ENCODE results near the gene DTX3.
A peak's percentile ranks its signal among the peaks of the same experiment; 100 is the strongest.
"Not testable (repeated sequence)": the region's sequence is repeated elsewhere in the genome, so short reads cannot be mapped to it uniquely, and the experiment has no call there.

DTX3 gene

DNA sequence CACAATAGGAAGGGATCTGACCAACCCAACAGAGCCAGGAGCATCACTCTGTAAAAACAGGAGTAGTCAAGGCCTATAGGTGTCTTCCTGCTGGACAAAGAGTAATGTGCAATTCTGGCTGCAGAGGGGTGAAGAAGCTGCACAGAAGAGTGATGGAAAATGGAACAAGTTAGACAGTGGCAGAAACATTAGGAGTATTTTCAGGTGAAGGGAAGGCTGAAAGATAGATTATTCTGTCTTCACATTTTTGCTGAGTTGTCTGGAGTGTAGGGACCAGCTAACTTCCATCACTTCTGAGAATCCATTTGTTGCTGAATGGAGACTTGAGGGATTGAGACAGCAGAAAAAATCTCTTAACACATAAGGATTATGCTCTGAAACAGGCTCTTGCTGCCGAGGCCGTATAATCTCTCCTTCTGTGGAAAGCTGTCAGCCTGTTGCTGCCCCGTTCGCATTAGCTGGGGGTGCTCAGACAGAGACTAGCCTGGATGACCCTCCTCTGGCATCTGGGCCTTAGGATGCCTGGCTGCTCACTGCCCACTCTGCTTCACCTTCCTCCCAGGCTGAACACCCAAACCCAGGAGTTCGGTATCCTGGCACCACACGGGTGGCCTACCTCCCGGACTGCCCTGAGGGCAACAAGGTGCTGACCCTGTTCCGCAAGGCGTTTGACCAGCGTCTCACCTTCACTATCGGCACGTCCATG, 3.5 kb downstream of the DTX3 start:
- no peak for DNase-seq (ENCODE audit: low spot score)

GRCh38 chr12:57609101-57609780, 4.6 kb downstream of the DTX3 start:
- DNase-seq (ENCODE audit: low spot score), result no peak

DNA sequence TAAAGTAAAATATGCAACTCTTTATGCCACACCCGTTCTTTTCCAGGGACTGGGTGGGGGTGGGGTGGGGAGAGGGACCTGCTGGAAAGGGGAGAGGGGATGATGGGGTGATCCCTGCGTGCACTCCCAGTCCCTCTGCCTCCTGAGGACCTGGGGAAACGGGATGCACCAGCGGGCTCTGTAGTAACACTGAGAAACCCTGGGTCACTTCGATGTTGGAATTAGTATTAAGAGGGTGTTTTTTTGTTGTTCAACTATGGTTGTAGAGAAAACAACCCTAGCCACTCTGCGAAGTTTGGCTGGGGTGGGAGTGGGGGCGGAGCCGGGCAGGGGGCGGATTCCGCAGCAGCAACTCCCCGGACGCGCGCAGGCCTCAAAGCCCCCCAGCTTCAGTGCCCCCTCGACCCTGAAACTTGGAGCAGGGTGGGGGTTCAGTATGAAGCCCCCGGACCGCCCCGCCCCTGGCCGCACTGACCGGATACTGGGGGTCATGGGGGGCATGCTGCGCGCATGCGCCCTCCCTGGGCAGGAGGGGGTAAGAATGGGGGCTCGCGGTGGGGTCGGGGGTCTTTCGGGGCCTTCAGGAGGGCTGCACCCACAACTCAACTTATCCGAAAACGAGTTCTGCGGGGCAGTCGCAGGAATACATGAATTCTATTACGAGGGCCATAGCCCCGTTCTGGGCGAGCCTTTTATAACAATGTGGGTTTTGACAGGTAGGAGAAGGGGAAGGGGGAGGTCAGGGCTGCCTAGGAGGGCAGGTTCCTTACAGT, 5.3 kb downstream of the DTX3 start:
- no peak for DNase-seq (ENCODE audit: low spot score)

DNA sequence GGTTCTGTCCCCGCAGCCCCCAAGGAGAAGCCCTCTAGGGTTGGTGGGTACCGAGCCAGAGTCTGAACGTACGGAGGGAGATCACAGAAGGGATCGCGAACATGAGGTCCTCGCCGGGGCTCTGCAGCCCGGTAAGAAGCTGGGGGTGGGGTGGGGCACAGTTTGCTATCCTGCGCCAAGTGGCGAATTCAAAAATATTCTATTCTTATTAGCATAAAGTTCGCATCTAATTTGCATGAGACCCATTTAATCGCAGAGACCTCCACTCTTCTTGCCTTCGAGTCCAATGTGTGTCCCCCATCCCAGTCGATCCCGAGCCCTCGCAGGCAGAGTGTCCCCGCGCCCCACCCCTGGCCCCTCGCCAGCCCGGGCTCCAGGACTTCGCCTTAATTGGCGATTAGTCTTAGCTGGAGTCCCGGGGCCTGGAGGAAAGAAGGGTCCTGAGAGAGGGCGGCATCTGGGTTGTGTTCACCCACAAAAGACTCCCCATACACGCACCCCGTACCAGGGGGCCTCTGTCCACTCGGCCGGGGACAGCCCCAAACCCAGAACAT, 6.0 kb downstream of the DTX3 start:
- DNase-seq (ENCODE audit: low spot score), result no peak

GRCh38 chr12:57611108-57611826, 6.6 kb downstream of the DTX3 start, which contains the start of gene ARHGEF25:
Gene ARHGEF25, plus strand, starts transcription at chr12:57611435. Its CDS starts 460 bp downstream, at chr12:57611895.
- peak; percentile 77 for DNase-seq (ENCODE audit: low spot score)

DNA sequence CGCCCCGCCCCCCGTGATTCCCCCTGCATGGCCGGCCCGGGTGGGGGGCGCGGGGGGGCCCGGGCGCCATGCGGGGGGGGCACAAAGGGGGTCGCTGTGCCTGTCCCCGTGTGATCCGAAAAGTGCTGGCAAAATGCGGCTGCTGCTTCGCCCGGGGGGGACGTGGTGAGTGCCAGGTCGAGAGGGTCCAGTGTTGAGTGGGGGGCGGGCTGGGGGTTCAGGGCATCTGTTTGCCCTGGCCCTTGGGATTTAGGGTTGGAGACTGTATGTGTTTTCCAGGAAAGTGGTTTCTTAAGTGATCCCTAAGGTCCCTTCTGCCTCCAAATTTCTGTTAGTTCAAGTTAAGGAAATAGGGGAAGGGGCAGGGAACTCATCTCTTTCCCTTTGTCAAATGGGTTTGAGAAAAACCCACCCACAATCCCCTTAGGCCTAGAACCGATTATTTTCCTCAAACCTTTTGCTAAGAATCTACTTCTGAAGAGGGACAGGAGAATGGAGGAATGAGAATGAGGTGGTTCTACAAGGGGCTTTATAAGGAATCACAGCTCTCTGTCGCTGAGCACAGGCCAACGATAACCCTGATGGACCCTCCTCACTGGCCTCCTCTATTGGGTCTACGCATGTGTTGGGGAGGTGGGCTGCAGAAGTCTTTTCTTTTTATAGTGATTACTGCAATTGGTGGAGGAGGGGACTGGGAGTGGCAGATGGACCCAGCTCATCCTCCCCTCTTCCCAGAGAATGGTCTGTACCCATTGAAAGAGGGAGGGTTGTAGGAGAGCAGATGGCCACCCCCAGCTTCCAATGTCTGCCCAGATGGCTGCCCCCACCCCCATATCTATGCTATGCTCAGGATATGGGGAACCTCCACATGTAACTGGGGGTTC, 7.4 kb downstream of the DTX3 start:
- no peak for DNase-seq (ENCODE audit: low spot score)

DNA sequence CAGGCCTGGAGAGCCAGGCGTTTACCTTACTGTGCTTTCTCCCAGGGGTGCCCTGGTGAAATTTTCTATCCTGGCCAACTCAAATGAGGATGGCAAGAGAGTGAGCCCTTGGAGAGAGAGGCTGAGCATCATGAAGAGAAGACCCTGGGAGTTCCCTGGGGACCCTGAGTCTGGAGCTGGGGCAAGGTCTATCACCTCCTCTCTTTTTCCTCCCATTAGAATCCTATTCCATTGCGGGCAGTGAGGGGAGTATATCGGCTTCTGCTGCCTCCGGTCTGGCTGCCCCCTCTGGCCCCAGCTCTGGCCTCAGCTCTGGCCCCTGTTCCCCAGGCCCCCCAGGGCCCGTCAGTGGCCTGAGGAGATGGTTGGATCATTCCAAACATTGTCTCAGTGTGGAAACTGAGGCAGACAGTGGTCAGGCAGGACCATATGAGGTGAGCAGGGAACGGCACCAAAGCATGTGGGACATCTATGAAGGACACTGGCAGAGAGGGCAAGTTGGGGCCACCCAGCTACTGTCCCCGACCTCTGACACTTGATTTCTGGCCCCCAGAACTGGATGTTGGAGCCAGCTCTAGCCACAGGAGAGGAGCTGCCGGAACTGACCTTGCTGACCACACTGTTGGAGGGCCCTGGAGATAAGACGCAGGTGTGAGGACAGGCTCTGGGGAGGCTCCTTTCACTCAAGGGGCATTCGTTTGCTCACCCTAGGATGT, 8.2 kb downstream of the DTX3 start:
- no peak for DNase-seq (ENCODE audit: low spot score)

GRCh38 chr12:57613427-57614109, 8.9 kb downstream of the DTX3 start:
- DNase-seq (ENCODE audit: low spot score), result no peak

- DNase-seq (ENCODE audit: low spot score), result no peak
These were observed 9.7 kb downstream of the DTX3 start for GRCh38 chr12:57614178-57614947.

- no peak for DNase-seq (ENCODE audit: low spot score)
These were observed 10.4 kb downstream of the DTX3 start for GRCh38 chr12:57614948-57615500.

GRCh38 chr12:57615637-57616036, 11.0 kb downstream of the DTX3 start:
- DNase-seq (ENCODE audit: low spot score), result no peak

DNA sequence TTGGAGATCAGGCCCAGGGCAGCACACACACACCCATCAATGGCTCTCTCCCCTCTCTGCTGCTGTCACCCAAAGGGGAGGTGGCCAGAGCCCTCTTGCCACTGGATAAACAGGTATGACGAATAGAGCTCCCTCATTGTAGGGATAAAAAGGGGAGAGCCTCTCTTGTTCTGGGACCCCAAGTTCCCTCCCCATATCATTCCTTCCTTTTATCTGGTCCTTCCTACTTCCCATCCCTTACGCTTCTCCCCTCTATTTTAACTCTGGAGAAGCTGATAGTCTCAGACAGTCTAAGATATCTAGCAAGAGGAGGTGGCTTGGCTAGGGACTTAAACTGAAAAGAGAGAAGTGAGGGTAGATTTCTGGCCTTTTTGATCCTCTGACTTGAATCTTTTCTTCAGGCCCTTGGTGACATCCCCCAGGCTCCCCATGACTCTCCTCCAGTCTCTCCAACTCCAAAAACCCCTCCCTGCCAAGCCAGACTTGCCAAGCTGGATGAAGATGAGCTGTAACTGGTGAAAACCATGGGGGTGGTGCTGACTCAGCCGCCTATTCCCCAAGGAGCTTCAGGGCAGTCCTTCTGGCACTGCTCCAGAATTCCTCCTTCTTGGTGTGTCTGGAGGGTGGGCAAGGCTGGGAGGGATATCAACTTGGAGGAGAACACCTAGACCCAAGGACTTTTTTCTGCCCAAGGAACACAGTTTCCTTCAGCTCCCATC, 11.9 kb downstream of the DTX3 start:
- no peak for DNase-seq (ENCODE audit: low spot score)

- DNase-seq (ENCODE audit: low spot score), result no peak
These were observed 13.3 kb downstream of the DTX3 start for GRCh38 chr12:57617942-57618341.

DNA sequence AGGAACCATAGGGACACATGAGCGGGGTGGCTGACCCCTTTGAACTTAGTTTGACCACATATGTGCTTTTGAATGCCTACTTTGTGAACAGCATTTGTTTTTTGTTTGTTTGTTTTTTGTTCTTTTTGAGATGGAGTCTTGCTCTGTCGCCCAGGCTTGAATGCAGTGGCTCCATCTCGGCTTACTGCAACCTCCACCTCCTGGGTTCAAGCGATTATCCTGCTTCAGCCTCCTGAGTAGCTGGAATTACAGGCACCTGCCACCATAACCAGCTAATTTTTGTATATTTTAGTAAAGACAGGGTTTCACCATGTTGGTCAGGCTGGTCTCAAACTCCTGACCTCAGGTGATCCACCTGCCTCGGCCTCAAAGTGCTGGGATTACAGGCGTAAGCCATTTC, 13.8 kb downstream of the DTX3 start:
- not testable (repeated sequence) for DNase-seq (ENCODE audit: low spot score)

GRCh38 chr12:57618966-57619433, 14.4 kb downstream of the DTX3 start:
- DNase-seq (ENCODE audit: low spot score), result no peak

GRCh38 chr12:57619434-57620244, 15.0 kb downstream of the DTX3 start:
- no peak for DNase-seq (ENCODE audit: low spot score)

All from Ammon's horn (tissue), 1 donor.